NCI-H1105 (cell line): Measurements from ENCODE around the gene GRIN2D.

ENCODE experiments used
- DNase-seq: peaks from one replicate; lab custom pipeline; 2025; lab: John Stamatoyannopoulos, UW

The GRIN2D gene

DNA sequence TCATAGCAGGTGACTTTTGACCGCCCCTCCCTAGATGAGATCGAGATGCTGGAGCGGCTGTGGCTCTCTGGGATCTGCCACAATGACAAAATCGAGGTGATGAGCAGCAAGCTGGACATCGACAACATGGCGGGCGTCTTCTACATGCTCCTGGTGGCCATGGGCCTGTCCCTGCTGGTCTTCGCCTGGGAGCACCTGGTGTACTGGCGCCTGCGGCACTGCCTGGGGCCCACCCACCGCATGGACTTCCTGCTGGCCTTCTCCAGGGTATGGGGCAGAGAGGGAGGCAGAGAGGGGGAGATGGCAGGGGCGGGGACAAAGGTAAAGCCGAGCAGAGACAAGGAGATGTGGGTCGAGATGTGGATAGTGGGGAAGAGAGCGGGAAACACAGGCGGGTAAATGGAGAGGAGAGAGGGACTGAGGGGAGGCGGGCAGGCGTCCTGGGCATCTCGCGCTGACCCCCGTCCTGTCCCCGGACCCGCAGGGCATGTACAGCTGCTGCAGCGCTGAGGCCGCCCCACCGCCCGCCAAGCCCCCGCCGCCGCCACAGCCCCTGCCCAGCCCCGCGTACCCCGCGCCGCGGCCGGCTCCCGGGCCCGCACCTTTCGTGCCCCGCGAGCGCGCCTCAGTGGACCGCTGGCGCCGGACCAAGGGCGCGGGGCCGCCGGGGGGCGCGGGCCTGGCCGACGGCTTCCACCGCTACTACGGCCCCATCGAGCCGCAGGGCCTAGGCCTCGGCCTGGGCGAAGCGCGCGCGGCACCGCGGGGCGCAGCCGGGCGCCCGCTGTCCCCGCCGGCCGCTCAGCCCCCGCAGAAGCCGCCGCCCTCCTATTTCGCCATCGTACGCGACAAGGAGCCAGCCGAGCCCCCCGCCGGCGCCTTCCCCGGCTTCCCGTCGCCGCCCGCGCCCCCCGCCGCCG is 48.9 kb downstream of the GRIN2D start:
- DNase-seq = no peak

- peak; percentile 47 for DNase-seq
Measured at GRCh38 chr19:48443256-48443655, 49.8 kb downstream of the GRIN2D start.
